ENCODE measurements around the gene NEK10.

GRCh38 chr3:27326202-27326601 lies 43.0 kb downstream of the NEK10 start:
- TF ChIP-seq POLR2A (IDR thresholded peaks at IDR 0.05; ENCODE audit: low read length) (no peak), CHD2 (IDR thresholded peaks at IDR 0.05; ENCODE audit: low read length, partially characterized antibody) (no peak), CTCF (IDR thresholded peaks at IDR 0.05) (no peak), EP300 (IDR thresholded peaks at IDR 0.05) (no peak), RFX5 (IDR thresholded peaks at IDR 0.05) (no peak), SMC3 (IDR thresholded peaks at IDR 0.05) (no peak), MYC (IDR thresholded peaks at IDR 0.05; ENCODE audit: borderline replicate concordance, low read length) (no peak), HMGXB4 (CRISPR knock-in tag; IDR thresholded peaks at IDR 0.05; ENCODE audit: borderline replicate concordance) (no peak)

Data from A549 (cell line).